Measurements from ENCODE around the gene SPIRE1. TPM values are rescaled to one million over a fixed set of nuclear protein-coding genes. Genes with fewer than 3 reads are reported as not detected.

Gene SPIRE1
- total RNA-seq (2014; rRNA removed; shearing (Covaris generic)) (28.6 and 29.1 TPM in 2 replicates), polyA plus RNA-seq (2016; fragmentation: Nextera tagmentation; extraction: Ambion mirVana) (10.7 and 12.8 TPM in 2 replicates)

GRCh38 chr18:12657684-12658425, at the start of gene SPIRE1:
TSS of gene SPIRE1 (minus strand) at chr18:12658107. CDS start at chr18:12657866, 241 bp downstream.
- Histone ChIP-seq H3K79me2 (ENCODE audit: insufficient read depth) (peaks cover 38% of the 10 kb centered on the region), H3K27me3 (replicated peaks; ENCODE audit: insufficient read depth) (no peaks in the 10 kb centered on the region), H3K4me2 (ENCODE audit: unreplicated experiment) (peak within 1 kb of the TSS; percentile 86), H2AFZ (peak within 1 kb of the TSS; percentile 81), H3K9me2 (ENCODE audit: insufficient read depth) (no peaks in the 10 kb centered on the region), H3F3A (ENCODE audit: insufficient read depth) (peaks cover 35% of the 10 kb centered on the region), H4K20me1 (ENCODE audit: insufficient read depth) (peaks cover 5% of the 10 kb centered on the region), H3K9ac (peak within 1 kb of the TSS; percentile 92), H3K9me3 (ENCODE audit: low read depth) (no peaks in the 10 kb centered on the region), H3K4me3 (peak within 1 kb of the TSS; percentile 81), H3K36me3 (ENCODE audit: low read depth) (no peaks in the 10 kb centered on the region), H3K27ac (peak within 1 kb of the TSS; percentile 79), H3K4me1 (ENCODE audit: insufficient read depth) (peaks cover 24% of the 10 kb centered on the region)
- peak; percentile 80 for DNase-seq
- in situ Hi-C loops (cut with MboI), result no loop called here
- WGBS, 2 experiments (ENCODE audit: low coverage in 1 of 2, low lambda C conversion rate in 2 of 2, missing lambda C conversion rate in 2 of 2), result 1 to 2% methylated on average over 39 to 62 of the region's 112 CpGs
- TF ChIP-seq EZH2phosphoT487 (IDR thresholded peaks at IDR 0.05; ENCODE audit: insufficient read depth, low read depth), result no peak
- TF ChIP-seq EZH2 (IDR thresholded peaks at IDR 0.05; ENCODE audit: insufficient read depth, poor library complexity, severe bottlenecking), result no peak

GRCh38 chr18:12703664-12704063, 45.8 kb upstream of the SPIRE1 start:
- peak overlapping the region; percentile 98 for H3K9ac ChIP-seq
- peaks cover 87% of the 10 kb centered on the region for H3K79me2 ChIP-seq (ENCODE audit: insufficient read depth)
- H2AFZ ChIP-seq, result peak overlapping the region; percentile 92
- peaks cover 11% of the 10 kb centered on the region; the same call in 1 of the 2 replicates for H3F3A ChIP-seq (ENCODE audit: insufficient read depth)
- H3K4me2 ChIP-seq (ENCODE audit: unreplicated experiment), result peak overlapping the region; percentile 97
- H3K27ac ChIP-seq, result peak overlapping the region; percentile 96
- H3K9me3 ChIP-seq (ENCODE audit: low read depth), result no peaks in the 10 kb centered on the region
- TF ChIP-seq EZH2 (IDR thresholded peaks at IDR 0.05; ENCODE audit: insufficient read depth, poor library complexity, severe bottlenecking), result no peak
- TF ChIP-seq EZH2phosphoT487 (IDR thresholded peaks at IDR 0.05; ENCODE audit: insufficient read depth, low read depth), result no peak
- in situ Hi-C loops (cut with MboI), result no loop called here
- no peaks in the 10 kb centered on the region for H3K9me2 ChIP-seq (ENCODE audit: insufficient read depth)
- 2 to 3% methylated on average over 2 of the region's 2 CpGs for WGBS, 2 experiments (ENCODE audit: low coverage in 1 of 2, low lambda C conversion rate in 2 of 2, missing lambda C conversion rate in 2 of 2)
- peak overlapping the region; percentile 98 for H3K4me3 ChIP-seq
- DNase-seq, result peak; percentile 74
- H4K20me1 ChIP-seq (ENCODE audit: insufficient read depth), result no peaks in the 10 kb centered on the region
- H3K27me3 ChIP-seq (replicated peaks; ENCODE audit: insufficient read depth), result no peaks in the 10 kb centered on the region
- peaks cover 10% of the 10 kb centered on the region for H3K4me1 ChIP-seq (ENCODE audit: insufficient read depth)
- peaks cover 19% of the 10 kb centered on the region; the same call in 1 of the 2 replicates for H3K36me3 ChIP-seq (ENCODE audit: low read depth)

GRCh38 chr18:12703096-12703567, 45.2 kb upstream of the SPIRE1 start:
- Histone ChIP-seq H3K4me1 (ENCODE audit: insufficient read depth) (peaks cover 10% of the 10 kb centered on the region), H3K9me3 (ENCODE audit: low read depth) (no peaks in the 10 kb centered on the region), H3K27ac (peak overlapping the region; percentile 96), H3K79me2 (ENCODE audit: insufficient read depth) (peaks cover 84% of the 10 kb centered on the region), H3F3A (ENCODE audit: insufficient read depth) (peaks cover 11% of the 10 kb centered on the region; the same call in 1 of the 2 replicates), H3K9me2 (ENCODE audit: insufficient read depth) (no peaks in the 10 kb centered on the region), H3K36me3 (ENCODE audit: low read depth) (peaks cover 17% of the 10 kb centered on the region; the same call in 1 of the 2 replicates), H4K20me1 (ENCODE audit: insufficient read depth) (no peaks in the 10 kb centered on the region), H3K27me3 (replicated peaks; ENCODE audit: insufficient read depth) (no peaks in the 10 kb centered on the region), H3K4me3 (peak overlapping the region; percentile 98), H3K9ac (peak overlapping the region; percentile 98), H3K4me2 (ENCODE audit: unreplicated experiment) (peak overlapping the region; percentile 97), H2AFZ (peak overlapping the region; percentile 92)
- TF ChIP-seq EZH2 (IDR thresholded peaks at IDR 0.05; ENCODE audit: insufficient read depth, poor library complexity, severe bottlenecking) (no peak), EZH2phosphoT487 (IDR thresholded peaks at IDR 0.05; ENCODE audit: insufficient read depth, low read depth) (no peak)
- DNase-seq, result no peak
- in situ Hi-C loops (cut with MboI), result no loop called here
- 0 to 1% methylated on average over 28 of the region's 28 CpGs for WGBS, 2 experiments (ENCODE audit: low coverage in 1 of 2, low lambda C conversion rate in 2 of 2, missing lambda C conversion rate in 2 of 2)

- Histone ChIP-seq H3K79me2 (ENCODE audit: insufficient read depth) (peaks cover 77% of the 10 kb centered on the region), H3K27me3 (replicated peaks; ENCODE audit: insufficient read depth) (no peaks in the 10 kb centered on the region), H4K20me1 (ENCODE audit: insufficient read depth) (no peaks in the 10 kb centered on the region), H2AFZ (peak within 1 kb of the TSS; percentile 92), H3K36me3 (ENCODE audit: low read depth) (peaks cover 10% of the 10 kb centered on the region; the same call in 1 of the 2 replicates), H3K9me3 (ENCODE audit: low read depth) (no peaks in the 10 kb centered on the region), H3K4me1 (ENCODE audit: insufficient read depth) (peaks cover 10% of the 10 kb centered on the region), H3K9me2 (ENCODE audit: insufficient read depth) (no peaks in the 10 kb centered on the region), H3K4me2 (ENCODE audit: unreplicated experiment) (peak within 1 kb of the TSS; percentile 97), H3K9ac (peak within 1 kb of the TSS; percentile 98), H3F3A (ENCODE audit: insufficient read depth) (peaks cover 11% of the 10 kb centered on the region; the same call in 1 of the 2 replicates), H3K4me3 (peak within 1 kb of the TSS; percentile 98), H3K27ac (peak within 1 kb of the TSS; percentile 96)
- in situ Hi-C loops (cut with MboI), result no loop called here
- 1% methylated on average over 56 to 75 of the region's 89 CpGs for WGBS, 2 experiments (ENCODE audit: low coverage in 1 of 2, low lambda C conversion rate in 2 of 2, missing lambda C conversion rate in 2 of 2)
- no peak for TF ChIP-seq EZH2 (IDR thresholded peaks at IDR 0.05; ENCODE audit: insufficient read depth, poor library complexity, severe bottlenecking)
- TF ChIP-seq EZH2phosphoT487 (IDR thresholded peaks at IDR 0.05; ENCODE audit: insufficient read depth, low read depth), result no peak
- DNase-seq, result peak; percentile 96
These were observed 44.6 kb upstream of the SPIRE1 start, which contains the start of the genes CEP76 and PSMG2 for GRCh38 chr18:12702221-12703095. TSS of gene CEP76 (minus strand) at chr18:12702723. CDS start at chr18:12702548, 175 bp downstream. TSS of gene PSMG2 (plus strand) at chr18:12703042. CDS start at chr18:12703108, 66 bp downstream.

Data from GM23248 (cell line).